ENCODE data around the gene DNAJB8. TPM values are rescaled to one million over a fixed set of nuclear protein-coding genes. Genes with fewer than 3 reads are reported as not detected.

The DNAJB8 gene
- total RNA-seq, 1 donor from 2014 or later: not detected

GRCh38 chr3:128483657-128484403 is 17.1 kb upstream of the DNAJB8 start:
- H3K27ac Mint-ChIP-seq (ENCODE audit: unreplicated experiment): no peak overlapping the region
- H3K27me3 Mint-ChIP-seq (ENCODE audit: unreplicated experiment): peaks cover 19% of the 10 kb centered on the region
- no peaks in the 10 kb centered on the region for H3K36me3 Mint-ChIP-seq (ENCODE audit: unreplicated experiment)
- H3K9me3 Mint-ChIP-seq (ENCODE audit: unreplicated experiment): peaks cover 17% of the 10 kb centered on the region
- peak overlapping the region; percentile 75 for H3K4me3 Mint-ChIP-seq (ENCODE audit: unreplicated experiment)
- no peak for TF ChIP-seq CTCF (IDR thresholded peaks at IDR 0.05; ENCODE audit: partially characterized antibody, unreplicated experiment)
- peak; percentile 25 for DNase-seq
- peaks cover 34% of the 10 kb centered on the region for H3K4me1 Mint-ChIP-seq (ENCODE audit: low read depth, unreplicated experiment)

GRCh38 chr3:128482666-128483656 is 16.3 kb upstream of the DNAJB8 start:
- H3K27ac Mint-ChIP-seq (ENCODE audit: unreplicated experiment): no peak overlapping the region

DNA sequence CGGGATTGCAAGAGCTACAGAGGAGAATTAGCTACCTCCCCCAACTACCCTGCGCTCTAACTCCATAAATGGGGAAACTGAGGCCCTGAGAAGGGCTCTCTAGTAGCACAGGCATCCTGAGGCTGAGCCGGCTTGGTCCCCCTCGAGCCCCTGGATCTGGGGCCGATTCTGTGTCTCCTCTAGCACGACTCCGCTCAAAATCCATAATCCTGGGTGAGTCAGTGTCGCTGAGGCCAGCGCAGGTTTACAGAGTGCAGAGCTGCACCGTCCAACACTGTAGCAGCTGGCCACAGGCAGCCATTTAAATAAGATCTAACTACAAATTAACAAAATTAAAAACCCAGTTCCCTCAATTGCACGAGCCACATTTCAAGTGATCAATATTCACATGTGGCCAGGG is 15.5 kb upstream of the DNAJB8 start:
- H3K9me3 Mint-ChIP-seq (ENCODE audit: unreplicated experiment): peaks cover 15% of the 10 kb centered on the region
- H3K27me3 Mint-ChIP-seq (ENCODE audit: unreplicated experiment): peaks cover 17% of the 10 kb centered on the region
- DNase-seq: peak; percentile 45
- no peak for TF ChIP-seq CTCF (IDR thresholded peaks at IDR 0.05; ENCODE audit: partially characterized antibody, unreplicated experiment)
- H3K36me3 Mint-ChIP-seq (ENCODE audit: unreplicated experiment): peaks cover 10% of the 10 kb centered on the region
- peak overlapping the region; percentile 64 for H3K4me3 Mint-ChIP-seq (ENCODE audit: unreplicated experiment)
- peak overlapping the region; percentile 22 for H3K27ac Mint-ChIP-seq (ENCODE audit: unreplicated experiment)
- H3K4me1 Mint-ChIP-seq (ENCODE audit: low read depth, unreplicated experiment): peaks cover 34% of the 10 kb centered on the region

More at GRCh38 chr3:128482666-128483656, 16.3 kb upstream of the DNAJB8 start:
- peaks cover 34% of the 10 kb centered on the region for H3K4me1 Mint-ChIP-seq (ENCODE audit: low read depth, unreplicated experiment)
- peak overlapping the region; percentile 75 for H3K4me3 Mint-ChIP-seq (ENCODE audit: unreplicated experiment)
- H3K36me3 Mint-ChIP-seq (ENCODE audit: unreplicated experiment): peaks cover 6% of the 10 kb centered on the region
- H3K27me3 Mint-ChIP-seq (ENCODE audit: unreplicated experiment): peaks cover 19% of the 10 kb centered on the region
- TF ChIP-seq CTCF (IDR thresholded peaks at IDR 0.05; ENCODE audit: partially characterized antibody, unreplicated experiment): no peak
- peaks cover 17% of the 10 kb centered on the region for H3K9me3 Mint-ChIP-seq (ENCODE audit: unreplicated experiment)
- DNase-seq: peak; percentile 55

GRCh38 chr3:128481438-128481942 is 14.8 kb upstream of the DNAJB8 start:
- Mint-ChIP-seq H3K4me1 (ENCODE audit: low read depth, unreplicated experiment) (peaks cover 34% of the 10 kb centered on the region), H3K36me3 (ENCODE audit: unreplicated experiment) (peaks cover 10% of the 10 kb centered on the region), H3K27me3 (ENCODE audit: unreplicated experiment) (peaks cover 17% of the 10 kb centered on the region), H3K4me3 (ENCODE audit: unreplicated experiment) (peak overlapping the region; percentile 64), H3K9me3 (ENCODE audit: unreplicated experiment) (peaks cover 14% of the 10 kb centered on the region), H3K27ac (ENCODE audit: unreplicated experiment) (peak overlapping the region; percentile 62)
- no peak for TF ChIP-seq CTCF (IDR thresholded peaks at IDR 0.05; ENCODE audit: partially characterized antibody, unreplicated experiment)
- peak; percentile 91 for DNase-seq
